HG03565 (cell line): ENCODE results near the gene TP53BP1.
A peak's percentile ranks its signal among the peaks of the same experiment; 100 is the strongest.
"Not testable (repeated sequence)": the region's sequence is repeated elsewhere in the genome, so short reads cannot be mapped to it uniquely, and the experiment has no call there.

Experiments used
- ATAC-seq: cut with Tn5 transposase; IDR thresholded peaks from one replicate; pipeline ENCODE4 v1.9.1; 2021; ENCODE audit warnings: mild to moderate bottlenecking, moderate library complexity; ENCODE audit not compliant: unreplicated experiment

The TP53BP1 gene

DNA sequence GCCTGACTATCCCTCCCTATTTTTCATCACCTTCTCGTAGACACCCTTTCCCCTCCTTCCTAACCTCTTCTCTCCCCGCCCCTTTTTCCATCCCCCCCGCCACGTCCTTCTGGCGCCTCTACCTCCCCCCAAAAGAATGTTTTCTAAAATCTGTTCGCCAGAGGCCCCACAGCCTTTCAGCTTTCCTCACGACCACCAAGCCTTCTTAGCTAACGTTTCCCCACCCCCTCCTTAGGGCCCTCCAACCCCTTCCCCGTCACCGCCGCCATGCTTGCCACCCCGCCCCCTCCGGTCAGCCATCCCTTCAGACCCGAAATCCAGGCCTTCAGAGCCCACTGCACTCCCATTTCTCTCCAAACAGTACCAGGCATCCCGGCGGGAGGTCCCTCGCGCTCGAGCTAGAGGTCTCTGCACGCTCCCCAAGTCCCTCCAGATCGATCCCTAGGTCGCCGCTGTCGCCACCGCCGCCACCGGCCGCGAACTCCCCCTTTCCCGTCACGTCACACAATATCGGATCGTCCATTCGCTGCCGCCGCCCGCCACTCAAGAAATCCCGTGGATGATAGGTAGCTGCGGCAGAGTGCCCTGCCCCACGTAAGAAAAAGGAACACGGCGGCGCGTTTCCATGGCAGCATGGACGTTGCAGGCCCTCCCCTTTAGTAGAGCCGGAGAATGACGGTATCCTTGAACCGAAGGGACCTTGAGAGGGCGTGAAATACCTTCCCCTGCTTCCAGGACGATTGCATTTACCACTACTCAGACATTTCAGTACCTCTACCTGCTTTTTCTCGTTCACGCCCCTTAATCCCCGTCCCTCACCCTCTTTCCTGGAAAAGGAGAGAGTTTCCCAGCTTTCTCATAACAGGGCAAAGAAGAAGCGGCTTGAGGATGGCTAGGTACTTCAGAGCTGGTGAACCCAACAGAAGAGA lies at the start of gene TP53BP1:
TP53BP1 (minus strand) TSS at position 484 of the 929 bp plus-strand sequence; CDS start at position 371, 113 bp downstream.
- ATAC-seq, result peak; percentile 85

GRCh38 chr15:43541785-43542184 lies 48.8 kb upstream of the TP53BP1 start:
- ATAC-seq, result no peak

DNA sequence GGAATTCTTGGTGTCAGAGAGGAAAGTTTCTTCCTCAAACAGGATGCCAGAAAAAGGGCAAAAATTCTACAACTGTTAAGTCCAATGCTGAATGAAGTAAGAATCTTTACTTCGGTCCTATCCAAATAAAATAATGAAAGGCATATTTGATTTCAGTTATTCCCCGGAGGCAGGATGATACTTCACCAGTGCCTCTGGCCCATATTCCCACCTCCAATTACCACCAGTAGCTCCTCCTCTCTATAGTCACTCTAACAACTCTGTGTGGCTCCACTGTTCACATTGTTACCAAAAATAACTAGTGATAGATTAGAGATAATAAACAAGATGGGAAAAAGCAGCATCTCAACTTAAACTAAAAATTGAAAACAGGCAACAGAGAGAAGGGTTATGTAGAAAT lies 45.1 kb upstream of the TP53BP1 start:
- ATAC-seq, result no peak

DNA sequence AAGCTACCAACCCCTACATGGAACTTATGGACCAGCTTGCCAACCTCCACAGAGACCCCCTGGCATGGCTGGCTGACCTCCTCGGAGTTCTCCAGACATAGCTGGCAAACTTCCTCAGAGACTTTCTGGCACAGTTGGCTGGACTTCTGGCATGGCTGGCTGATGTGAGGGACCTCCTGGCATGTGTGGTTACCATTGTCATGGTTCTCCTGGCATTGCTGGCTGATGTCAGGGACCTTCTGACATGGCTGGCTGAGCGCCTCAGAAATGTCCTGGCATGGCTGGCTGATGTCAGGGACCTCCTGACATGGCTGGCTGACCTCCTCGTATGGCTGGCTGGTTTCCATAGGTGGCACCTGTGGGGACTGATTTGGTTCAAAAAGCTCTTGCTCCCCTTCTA lies 41.9 kb upstream of the TP53BP1 start:
- ATAC-seq, result no peak

DNA sequence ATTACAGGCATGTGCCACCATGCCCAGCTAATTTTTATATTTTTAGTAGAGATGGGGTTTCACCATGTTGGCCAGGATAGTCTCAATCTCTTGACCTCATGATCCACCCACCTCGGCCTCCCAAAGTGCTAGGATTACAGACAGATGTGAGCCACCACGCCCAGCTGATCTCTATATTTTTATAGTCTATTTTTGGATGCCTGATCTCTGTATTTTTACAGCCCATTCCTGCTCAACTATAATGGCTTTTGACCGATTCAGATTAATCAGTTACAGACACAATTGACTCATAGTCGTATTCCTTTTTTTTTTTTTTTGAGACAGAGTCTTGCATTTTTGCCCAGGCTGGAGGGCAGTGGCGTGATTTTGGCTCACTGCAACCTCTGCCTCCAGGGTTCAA lies 39.9 kb upstream of the TP53BP1 start:
- not testable (repeated sequence) for ATAC-seq

GRCh38 chr15:43531018-43531670 lies 38.2 kb upstream of the TP53BP1 start:
- no peak for ATAC-seq

- ATAC-seq, result no peak
These were observed 36.8 kb upstream of the TP53BP1 start for GRCh38 chr15:43529587-43530345.

GRCh38 chr15:43529141-43529540 lies 36.2 kb upstream of the TP53BP1 start:
- no peak for ATAC-seq

- no peak for ATAC-seq
These were observed 35.6 kb upstream of the TP53BP1 start for GRCh38 chr15:43528542-43529007.

GRCh38 chr15:43527802-43528541 lies 35.0 kb upstream of the TP53BP1 start:
- no peak for ATAC-seq

DNA sequence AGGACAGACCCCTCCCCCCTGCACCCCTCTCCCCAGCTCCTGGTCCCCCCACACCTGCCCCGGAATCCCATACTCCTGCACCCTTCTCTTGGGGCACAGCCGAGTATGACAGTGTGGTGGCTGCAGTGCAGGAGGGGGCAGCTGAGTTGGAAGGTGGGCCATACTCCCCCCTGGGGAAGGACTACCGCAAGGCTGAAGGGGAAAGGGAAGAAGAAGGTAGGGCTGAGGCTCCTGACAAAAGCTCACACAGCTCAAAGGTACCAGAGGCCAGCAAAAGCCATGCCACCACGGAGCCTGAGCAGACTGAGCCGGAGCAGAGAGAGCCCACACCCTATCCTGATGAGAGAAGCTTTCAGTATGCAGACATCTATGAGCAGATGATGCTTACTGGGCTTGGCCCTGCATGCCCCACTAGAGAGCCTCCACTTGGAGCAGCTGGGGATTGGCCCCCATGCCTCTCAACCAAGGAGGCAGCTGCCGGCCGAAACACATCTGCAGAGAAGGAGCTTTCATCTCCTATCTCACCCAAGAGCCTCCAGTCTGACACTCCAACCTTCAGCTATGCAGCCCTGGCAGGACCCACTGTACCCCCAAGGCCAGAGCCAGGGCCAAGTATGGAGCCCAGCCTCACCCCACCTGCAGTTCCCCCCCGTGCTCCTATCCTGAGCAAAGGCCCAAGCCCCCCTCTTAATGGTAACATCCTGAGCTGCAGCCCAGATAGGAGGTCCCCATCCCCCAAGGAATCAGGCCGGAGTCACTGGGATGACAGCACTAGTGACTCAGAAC lies 34.3 kb upstream of the TP53BP1 start:
- ATAC-seq, result no peak

DNA sequence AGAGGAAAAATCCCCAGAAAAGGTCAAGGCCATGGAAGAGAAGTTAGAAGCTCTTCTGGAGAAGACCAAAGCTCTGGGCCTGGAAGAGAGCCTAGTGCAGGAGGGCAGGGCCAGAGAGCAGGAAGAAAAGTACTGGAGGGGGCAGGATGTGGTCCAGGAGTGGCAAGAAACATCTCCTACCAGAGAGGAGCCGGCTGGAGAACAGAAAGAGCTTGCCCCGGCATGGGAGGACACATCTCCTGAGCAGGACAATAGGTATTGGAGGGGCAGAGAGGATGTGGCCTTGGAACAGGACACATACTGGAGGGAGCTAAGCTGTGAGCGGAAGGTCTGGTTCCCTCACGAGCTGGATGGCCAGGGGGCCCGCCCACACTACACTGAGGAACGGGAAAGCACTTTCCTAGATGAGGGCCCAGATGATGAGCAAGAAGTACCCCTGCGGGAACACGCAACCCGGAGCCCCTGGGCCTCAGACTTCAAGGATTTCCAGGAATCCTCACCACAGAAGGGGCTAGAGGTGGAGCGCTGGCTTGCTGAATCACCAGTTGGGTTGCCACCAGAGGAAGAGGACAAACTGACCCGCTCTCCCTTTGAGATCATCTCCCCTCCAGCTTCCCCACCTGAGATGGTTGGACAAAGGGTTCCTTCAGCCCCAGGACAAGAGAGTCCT lies 33.4 kb upstream of the TP53BP1 start:
- no peak for ATAC-seq

DNA sequence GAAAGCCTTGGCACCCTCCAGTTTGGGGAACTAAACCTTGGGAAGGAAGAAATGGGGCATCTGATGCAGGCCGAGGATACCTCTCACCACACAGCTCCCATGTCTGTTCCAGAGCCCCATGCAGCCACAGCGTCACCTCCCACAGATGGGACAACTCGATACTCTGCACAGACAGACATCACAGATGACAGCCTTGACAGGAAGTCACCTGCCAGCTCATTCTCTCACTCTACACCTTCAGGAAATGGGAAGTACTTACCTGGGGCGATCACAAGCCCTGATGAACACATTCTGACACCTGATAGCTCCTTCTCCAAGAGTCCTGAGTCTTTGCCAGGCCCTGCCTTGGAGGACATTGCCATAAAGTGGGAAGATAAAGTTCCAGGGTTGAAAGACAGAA lies 32.2 kb upstream of the TP53BP1 start:
- ATAC-seq, result no peak

DNA sequence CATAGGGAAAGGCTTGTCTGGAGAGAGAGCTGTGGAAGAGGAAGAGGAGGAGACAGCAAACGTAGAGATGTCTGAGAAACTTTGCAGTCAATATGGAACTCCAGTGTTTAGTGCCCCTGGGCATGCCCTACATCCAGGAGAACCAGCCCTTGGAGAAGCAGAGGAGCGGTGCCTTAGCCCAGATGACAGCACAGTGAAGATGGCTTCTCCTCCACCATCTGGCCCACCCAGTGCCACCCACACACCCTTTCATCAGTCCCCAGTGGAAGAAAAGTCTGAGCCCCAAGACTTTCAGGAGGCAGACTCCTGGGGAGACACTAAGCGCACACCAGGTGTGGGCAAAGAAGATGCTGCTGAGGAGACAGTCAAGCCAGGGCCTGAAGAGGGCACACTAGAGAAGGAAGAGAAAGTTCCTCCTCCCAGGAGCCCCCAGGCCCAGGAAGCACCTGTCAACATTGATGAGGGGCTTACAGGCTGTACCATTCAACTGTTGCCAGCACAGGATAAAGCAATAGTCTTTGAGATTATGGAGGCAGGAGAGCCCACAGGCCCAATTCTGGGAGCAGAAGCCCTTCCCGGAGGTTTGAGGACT lies 31.4 kb upstream of the TP53BP1 start:
- no peak for ATAC-seq

- ATAC-seq, result no peak
These were observed 30.7 kb upstream of the TP53BP1 start for GRCh38 chr15:43523646-43524045.

GRCh38 chr15:43522247-43522646 lies 29.3 kb upstream of the TP53BP1 start:
- no peak for ATAC-seq

- no peak for ATAC-seq
These were observed 28.5 kb upstream of the TP53BP1 start for GRCh38 chr15:43521419-43521818.

DNA sequence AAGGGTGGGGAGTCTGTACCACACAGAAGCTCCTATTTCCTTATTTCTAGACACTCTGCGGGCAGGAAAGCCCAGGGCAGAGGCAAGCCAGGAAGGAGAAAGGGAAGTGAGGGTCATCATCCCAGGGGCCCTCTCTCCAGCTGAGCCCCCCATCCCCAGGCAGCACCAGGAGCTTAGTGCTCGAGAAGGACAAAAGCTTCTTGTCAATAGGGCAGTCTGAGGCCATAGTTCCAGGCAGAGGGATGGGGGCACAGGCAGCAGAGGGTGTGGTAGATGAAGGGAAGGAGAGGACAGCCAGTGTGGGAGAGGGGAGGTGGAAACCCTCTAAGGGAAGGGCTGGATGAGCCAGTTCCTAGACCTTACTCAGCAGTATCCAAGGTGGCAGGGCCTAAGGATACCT lies 27.2 kb upstream of the TP53BP1 start:
- no peak for ATAC-seq

GRCh38 chr15:43519196-43519595 lies 26.2 kb upstream of the TP53BP1 start:
- ATAC-seq, result no peak
